OCI-LY7 (cell line): ENCODE results near the gene E2F3.

Experiments used
- EZH2phosphoT487 ChIP-seq: fragments of 200-600 bp; sonication (generic); IDR thresholded peaks from 2 replicates; pipeline ENCODE4 v1.6.1; 2018; ENCODE audit warnings: low read depth, borderline replicate concordance, mild to moderate bottlenecking, mixed run types, antibody characterized with exemption, low read length, moderate library complexity, mixed read lengths
- TF ChIP-seq, protein P1 (sequence below): fragments of 200-600 bp; sonication (generic); conservative IDR thresholded peaks from 2 replicates; pipeline ENCODE4 v1.5.1; 2014; ENCODE audit warnings: mild to moderate bottlenecking, antibody characterized with exemption, low read length, moderate library complexity, mixed read lengths

- TF ChIP-seq, protein P1, sequence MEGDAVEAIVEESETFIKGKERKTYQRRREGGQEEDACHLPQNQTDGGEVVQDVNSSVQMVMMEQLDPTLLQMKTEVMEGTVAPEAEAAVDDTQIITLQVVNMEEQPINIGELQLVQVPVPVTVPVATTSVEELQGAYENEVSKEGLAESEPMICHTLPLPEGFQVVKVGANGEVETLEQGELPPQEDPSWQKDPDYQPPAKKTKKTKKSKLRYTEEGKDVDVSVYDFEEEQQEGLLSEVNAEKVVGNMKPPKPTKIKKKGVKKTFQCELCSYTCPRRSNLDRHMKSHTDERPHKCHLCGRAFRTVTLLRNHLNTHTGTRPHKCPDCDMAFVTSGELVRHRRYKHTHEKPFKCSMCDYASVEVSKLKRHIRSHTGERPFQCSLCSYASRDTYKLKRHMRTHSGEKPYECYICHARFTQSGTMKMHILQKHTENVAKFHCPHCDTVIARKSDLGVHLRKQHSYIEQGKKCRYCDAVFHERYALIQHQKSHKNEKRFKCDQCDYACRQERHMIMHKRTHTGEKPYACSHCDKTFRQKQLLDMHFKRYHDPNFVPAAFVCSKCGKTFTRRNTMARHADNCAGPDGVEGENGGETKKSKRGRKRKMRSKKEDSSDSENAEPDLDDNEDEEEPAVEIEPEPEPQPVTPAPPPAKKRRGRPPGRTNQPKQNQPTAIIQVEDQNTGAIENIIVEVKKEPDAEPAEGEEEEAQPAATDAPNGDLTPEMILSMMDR: no peak
- no peak for TF ChIP-seq EZH2phosphoT487
These were observed 338 bp downstream of the E2F3 start for GRCh38 chr6:20402092-20402341.
